ENCODE measurements around the gene ARPC5L. TPM values are rescaled to one million over a fixed set of nuclear protein-coding genes. Genes with fewer than 3 reads are reported as not detected.
A peak's percentile ranks its signal among the peaks of the same experiment; 100 is the strongest.

Gene ARPC5L
- total RNA-seq, 1 experiment from 2014 or later: 50.0 TPM

GRCh38 chr9:124860582-124861341 lies 1.2 kb upstream of the ARPC5L start (continued):
- TF ChIP-seq, protein P1, sequence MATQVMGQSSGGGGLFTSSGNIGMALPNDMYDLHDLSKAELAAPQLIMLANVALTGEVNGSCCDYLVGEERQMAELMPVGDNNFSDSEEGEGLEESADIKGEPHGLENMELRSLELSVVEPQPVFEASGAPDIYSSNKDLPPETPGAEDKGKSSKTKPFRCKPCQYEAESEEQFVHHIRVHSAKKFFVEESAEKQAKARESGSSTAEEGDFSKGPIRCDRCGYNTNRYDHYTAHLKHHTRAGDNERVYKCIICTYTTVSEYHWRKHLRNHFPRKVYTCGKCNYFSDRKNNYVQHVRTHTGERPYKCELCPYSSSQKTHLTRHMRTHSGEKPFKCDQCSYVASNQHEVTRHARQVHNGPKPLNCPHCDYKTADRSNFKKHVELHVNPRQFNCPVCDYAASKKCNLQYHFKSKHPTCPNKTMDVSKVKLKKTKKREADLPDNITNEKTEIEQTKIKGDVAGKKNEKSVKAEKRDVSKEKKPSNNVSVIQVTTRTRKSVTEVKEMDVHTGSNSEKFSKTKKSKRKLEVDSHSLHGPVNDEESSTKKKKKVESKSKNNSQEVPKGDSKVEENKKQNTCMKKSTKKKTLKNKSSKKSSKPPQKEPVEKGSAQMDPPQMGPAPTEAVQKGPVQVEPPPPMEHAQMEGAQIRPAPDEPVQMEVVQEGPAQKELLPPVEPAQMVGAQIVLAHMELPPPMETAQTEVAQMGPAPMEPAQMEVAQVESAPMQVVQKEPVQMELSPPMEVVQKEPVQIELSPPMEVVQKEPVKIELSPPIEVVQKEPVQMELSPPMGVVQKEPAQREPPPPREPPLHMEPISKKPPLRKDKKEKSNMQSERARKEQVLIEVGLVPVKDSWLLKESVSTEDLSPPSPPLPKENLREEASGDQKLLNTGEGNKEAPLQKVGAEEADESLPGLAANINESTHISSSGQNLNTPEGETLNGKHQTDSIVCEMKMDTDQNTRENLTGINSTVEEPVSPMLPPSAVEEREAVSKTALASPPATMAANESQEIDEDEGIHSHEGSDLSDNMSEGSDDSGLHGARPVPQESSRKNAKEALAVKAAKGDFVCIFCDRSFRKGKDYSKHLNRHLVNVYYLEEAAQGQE (IDR thresholded peaks at IDR 0.05; ENCODE audit: low read depth): no peak
- TF ChIP-seq, protein P2, sequence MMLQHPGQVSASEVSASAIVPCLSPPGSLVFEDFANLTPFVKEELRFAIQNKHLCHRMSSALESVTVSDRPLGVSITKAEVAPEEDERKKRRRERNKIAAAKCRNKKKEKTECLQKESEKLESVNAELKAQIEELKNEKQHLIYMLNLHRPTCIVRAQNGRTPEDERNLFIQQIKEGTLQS (IDR thresholded peaks at IDR 0.05): no peak
- TF ChIP-seq TCF7L2 (IDR thresholded peaks at IDR 0.05; ENCODE audit: borderline replicate concordance, extremely low read depth, insufficient read depth, insufficient read length): no peak

GRCh38 chr9:124863371-124863871 lies 1.5 kb downstream of the ARPC5L start:
- POLR2A ChIA-PET: interaction anchor here (0.6 to 1.5 kb wide), 3 partner anchors 13 to 99 kb away, joined by 3 to 8 read pairs (median 3); no protein-coding TSS in a partner anchor
- Histone ChIP-seq H3K4me3 (replicated peaks in 1 of 2; ENCODE audit: low read depth in 1 of 2, low read length in 2 of 2) (peak overlapping the region; percentile 89 to 100), H3K9ac (ENCODE audit: low read length) (peak overlapping the region; percentile 58), H3K9me3 (ENCODE audit: control insufficient read depth in 1 of 2, insufficient read depth in 1 of 2, low read depth in 1 of 2, low read length in 2 of 2) (no peaks in the 10 kb centered on the region), H3K27me3 (ENCODE audit: insufficient read depth, low read length) (no peaks in the 10 kb centered on the region), H3K36me3 (ENCODE audit: control insufficient read depth in 1 of 2, insufficient read depth in 2 of 2, low read length in 2 of 2) (peaks cover 22 to 31% of the 10 kb centered on the region in 2 experiments; a peak in 3 of 4 replicates), H4K20me1 (ENCODE audit: insufficient read depth) (peaks cover 25% of the 10 kb centered on the region), H3K79me2 (ENCODE audit: insufficient read depth, low read length) (peaks cover 53% of the 10 kb centered on the region), H2AFZ (ENCODE audit: low read depth, low read length, poor library complexity, severe bottlenecking) (no peak overlapping the region), H3K4me1 (ENCODE audit: control insufficient read depth in 1 of 2, insufficient read depth in 2 of 2, low read length in 2 of 2) (peaks cover 26 to 52% of the 10 kb centered on the region in 2 experiments), H3K27ac (ENCODE audit: low read depth, low read length) (peak overlapping the region; percentile 96), H3K4me2 (ENCODE audit: low read length) (peak overlapping the region; percentile 96), H3K9me2 (ENCODE audit: insufficient read depth) (no peaks in the 10 kb centered on the region)
- RAD21 ChIA-PET (ENCODE audit: low non-redundant PET in 1 of 2, low total read pairs in 2 of 2, uncharacterized antibody in 2 of 2, unreplicated experiment in 2 of 2): no interaction called here
- no peak for TF ChIP-seq TCF7L2 (IDR thresholded peaks at IDR 0.05; ENCODE audit: borderline replicate concordance, extremely low read depth, insufficient read depth, insufficient read length)
- TF ChIP-seq, protein P1 (IDR thresholded peaks at IDR 0.05; ENCODE audit: low read depth): no peak
- no peak for TF ChIP-seq FOSL1 (IDR thresholded peaks at IDR 0.05; ENCODE audit: low read depth)
- no peak for TF ChIP-seq CBX3 (IDR thresholded peaks at IDR 0.05; ENCODE audit: low read depth)
- no peak for TF ChIP-seq EZH2phosphoT487 (IDR thresholded peaks at IDR 0.05; ENCODE audit: borderline replicate concordance)
- TF ChIP-seq ZFX (IDR thresholded peaks at IDR 0.05): no peak
- no peak for TF ChIP-seq SP1 (IDR thresholded peaks at IDR 0.05; ENCODE audit: low read depth)
- no peak for TF ChIP-seq EZH2 (IDR thresholded peaks at IDR 0.05)
- TF ChIP-seq, protein P2 (IDR thresholded peaks at IDR 0.05): no peak
- no peak for TF ChIP-seq YY1 (IDR thresholded peaks at IDR 0.05; ENCODE audit: extremely low read depth, insufficient replicate concordance, low read depth, low read length)
- intact Hi-C loops (cut with micrococcal nuclease): no loop called here
- CTCF ChIA-PET: interaction anchor here (1.0 to 1.3 kb wide), 2 partner anchors 86 to 246 kb away, joined by 3 to 4 read pairs; no protein-coding TSS in a partner anchor
- DNase-seq (ENCODE audit: low read depth, low spot score): no peak
- no peak for ATAC-seq
- BruUV-seq (replicated peaks): no TSS peak

Data from HCT116 (cell line).